ENCODE results near the gene CFAP57. TPM values are rescaled to one million over a fixed set of nuclear protein-coding genes. Genes with fewer than 3 reads are reported as not detected.

Gene CFAP57
- total and polyA plus RNA-seq, 2 donors (not counting 1 experiment from before 2014, with no cell fraction given), result 0.07 to 0.44 TPM

- Mint-ChIP-seq H3K9me3 (ENCODE audit: insufficient read depth) (no peaks in the 10 kb centered on the region), H3K27ac (no peak overlapping the region), H3K4me1 (no peaks in the 10 kb centered on the region), H3K27me3 (peaks cover 21% of the 10 kb centered on the region), H3K4me3 (no peak overlapping the region)
- H3K4me1 ChIP-seq (ENCODE audit: control insufficient read depth in 2 of 2, insufficient read depth in 2 of 2, low read length in 2 of 2), result no peaks in the 10 kb centered on the region
- CTCF ChIA-PET, result no interaction called here
- H3K4me2 ChIP-seq (replicated peaks; ENCODE audit: low read depth, low read length, poor library complexity, severe bottlenecking), result no peak overlapping the region
- H2AFZ ChIP-seq (ENCODE audit: insufficient read depth, low read depth, low read length, poor library complexity, severe bottlenecking), result no peak overlapping the region
- no peaks in the 10 kb centered on the region for H3K79me2 ChIP-seq (ENCODE audit: control insufficient read depth, insufficient read depth, low read length)
- DNase-seq (no peak), ATAC-seq (ENCODE audit: low read depth) (no peak)
- no peak overlapping the region for H3K27ac ChIP-seq (ENCODE audit: low read length in 2 of 2)
- WGBS (ENCODE audit: insufficient coverage), result 92% methylated on average over 1 of the region's 1 CpG
- no peaks in the 10 kb centered on the region for H3K36me3 ChIP-seq (replicated peaks in 1 of 2; ENCODE audit: control extremely low read depth in 1 of 2, control insufficient read depth in 1 of 2, extremely low read depth in 1 of 2, insufficient read depth in 2 of 2, low read length in 1 of 2)
- H3K9ac ChIP-seq (ENCODE audit: low read length), result no peak overlapping the region
- POLR2A ChIA-PET, result no interaction called here
- no peaks in the 10 kb centered on the region for H3K9me3 ChIP-seq (ENCODE audit: control extremely low read depth in 1 of 3, control insufficient read depth in 2 of 3, insufficient read depth in 1 of 3, low read length in 2 of 3)
- H4K20me1 ChIP-seq (ENCODE audit: control insufficient read depth, insufficient read depth, low read length, poor library complexity, severe bottlenecking), result no peaks in the 10 kb centered on the region
- H3K4me3 ChIP-seq (ENCODE audit: control extremely low read depth in 1 of 5, extremely low read depth in 1 of 5, insufficient read depth in 1 of 5, low read depth in 2 of 5, low read length in 4 of 5), result no peak overlapping the region
- TF ChIP-seq EZH2 (IDR thresholded peaks at IDR 0.05; ENCODE audit: borderline replicate concordance, insufficient read depth, low read depth, low read length, poor library complexity, severe bottlenecking) (no peak), CTCF (IDR thresholded peaks at IDR 0.05) (no peak)
- intact Hi-C loops (cut with micrococcal nuclease), result no loop called here
- H3K27me3 ChIP-seq (replicated peaks in 1 of 4; ENCODE audit: control extremely low read depth in 1 of 4, control insufficient read depth in 3 of 4, insufficient read depth in 4 of 4, low read length in 3 of 4), result peaks cover 0 to 3% (median 0%) of the 10 kb centered on the region in 4 experiments
Measured at GRCh38 chr1:43302201-43302600, 130.1 kb downstream of the CFAP57 start.

- Mint-ChIP-seq H3K9me3 (ENCODE audit: insufficient read depth) (no peaks in the 10 kb centered on the region), H3K4me1 (no peaks in the 10 kb centered on the region), H3K27ac (no peak overlapping the region), H3K4me3 (no peak overlapping the region), H3K27me3 (peaks cover 21% of the 10 kb centered on the region)
- CTCF ChIA-PET, result interaction anchor here (0.8 kb wide), 1 partner anchor 74 kb away, joined by 3 read pairs; no protein-coding TSS in a partner anchor
- Histone ChIP-seq H3K9ac (ENCODE audit: low read length) (no peak overlapping the region), H3K27ac (ENCODE audit: low read length in 2 of 2) (no peak overlapping the region), H3K4me2 (replicated peaks; ENCODE audit: low read depth, low read length, poor library complexity, severe bottlenecking) (no peak overlapping the region), H3K4me1 (ENCODE audit: control insufficient read depth in 2 of 2, insufficient read depth in 2 of 2, low read length in 2 of 2) (no peaks in the 10 kb centered on the region), H3K27me3 (replicated peaks in 1 of 4; ENCODE audit: control extremely low read depth in 1 of 4, control insufficient read depth in 3 of 4, insufficient read depth in 4 of 4, low read length in 3 of 4) (peaks cover 0 to 3% (median 0%) of the 10 kb centered on the region in 4 experiments), H4K20me1 (ENCODE audit: control insufficient read depth, insufficient read depth, low read length, poor library complexity, severe bottlenecking) (no peaks in the 10 kb centered on the region), H2AFZ (ENCODE audit: insufficient read depth, low read depth, low read length, poor library complexity, severe bottlenecking) (no peak overlapping the region), H3K79me2 (ENCODE audit: control insufficient read depth, insufficient read depth, low read length) (no peaks in the 10 kb centered on the region), H3K9me3 (ENCODE audit: control extremely low read depth in 1 of 3, control insufficient read depth in 2 of 3, insufficient read depth in 1 of 3, low read length in 2 of 3) (no peaks in the 10 kb centered on the region), H3K4me3 (ENCODE audit: control extremely low read depth in 1 of 5, extremely low read depth in 1 of 5, insufficient read depth in 1 of 5, low read depth in 2 of 5, low read length in 4 of 5) (no peak overlapping the region), H3K36me3 (replicated peaks in 1 of 2; ENCODE audit: control extremely low read depth in 1 of 2, control insufficient read depth in 1 of 2, extremely low read depth in 1 of 2, insufficient read depth in 2 of 2, low read length in 1 of 2) (no peaks in the 10 kb centered on the region)
- DNase-seq, result no peak
- no peak for TF ChIP-seq EZH2 (IDR thresholded peaks at IDR 0.05; ENCODE audit: borderline replicate concordance, insufficient read depth, low read depth, low read length, poor library complexity, severe bottlenecking)
- TF ChIP-seq CTCF (IDR thresholded peaks at IDR 0.05), result no peak
- intact Hi-C loops (cut with micrococcal nuclease), result no loop called here
- POLR2A ChIA-PET, result no interaction called here
- ATAC-seq (ENCODE audit: low read depth), result no peak
- whole genome bisulfite sequencing (ENCODE audit: insufficient coverage), result 88% methylated on average over 5 of the region's 7 CpGs
Measured at GRCh38 chr1:43302721-43303470, 130.8 kb downstream of the CFAP57 start.
